ENCODE measurements around the gene MYBPC3.

DNA sequence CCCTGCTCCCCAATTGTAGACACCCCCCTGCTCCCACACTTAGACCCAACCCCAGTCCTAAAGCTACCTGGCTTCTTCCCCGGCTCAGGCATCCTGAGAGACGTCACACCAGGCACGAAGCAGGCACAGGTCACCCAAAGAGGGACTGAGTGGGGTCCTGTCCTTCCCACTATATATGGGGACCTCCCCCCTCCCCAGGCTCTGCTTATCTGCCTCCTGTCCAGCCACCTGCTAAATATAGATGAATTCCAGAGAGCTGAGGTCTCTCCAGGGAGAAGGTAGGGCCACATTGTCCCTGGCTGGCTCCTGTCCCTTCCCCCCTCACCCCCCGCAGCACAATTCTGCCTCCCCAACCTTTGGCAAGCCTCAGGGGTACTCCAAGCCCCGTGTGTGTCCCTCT is at the start of gene MYBPC3:
- TF ChIP-seq, protein P1, sequence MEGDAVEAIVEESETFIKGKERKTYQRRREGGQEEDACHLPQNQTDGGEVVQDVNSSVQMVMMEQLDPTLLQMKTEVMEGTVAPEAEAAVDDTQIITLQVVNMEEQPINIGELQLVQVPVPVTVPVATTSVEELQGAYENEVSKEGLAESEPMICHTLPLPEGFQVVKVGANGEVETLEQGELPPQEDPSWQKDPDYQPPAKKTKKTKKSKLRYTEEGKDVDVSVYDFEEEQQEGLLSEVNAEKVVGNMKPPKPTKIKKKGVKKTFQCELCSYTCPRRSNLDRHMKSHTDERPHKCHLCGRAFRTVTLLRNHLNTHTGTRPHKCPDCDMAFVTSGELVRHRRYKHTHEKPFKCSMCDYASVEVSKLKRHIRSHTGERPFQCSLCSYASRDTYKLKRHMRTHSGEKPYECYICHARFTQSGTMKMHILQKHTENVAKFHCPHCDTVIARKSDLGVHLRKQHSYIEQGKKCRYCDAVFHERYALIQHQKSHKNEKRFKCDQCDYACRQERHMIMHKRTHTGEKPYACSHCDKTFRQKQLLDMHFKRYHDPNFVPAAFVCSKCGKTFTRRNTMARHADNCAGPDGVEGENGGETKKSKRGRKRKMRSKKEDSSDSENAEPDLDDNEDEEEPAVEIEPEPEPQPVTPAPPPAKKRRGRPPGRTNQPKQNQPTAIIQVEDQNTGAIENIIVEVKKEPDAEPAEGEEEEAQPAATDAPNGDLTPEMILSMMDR (IDR thresholded peaks at IDR 0.05), result no peak
- TF ChIP-seq POLR2A (IDR thresholded peaks at IDR 0.05; ENCODE audit: low read depth), result no peak
- TF ChIP-seq POLR2AphosphoS5 (IDR thresholded peaks at IDR 0.05), result no peak
